Adrenal gland (tissue), 5 donors: ENCODE data around the gene C4orf33.

Experiments used
- POLR2A ChIP-seq, 2 donors: fragments of 450-650 bp; IDR thresholded peaks; one replicate each; pipeline ENCODE4 v1.6.1; 2017; ENCODE audit warnings: antibody characterized with exemption in 2 of 2, mild to moderate bottlenecking in 2 of 2, moderate library complexity in 1 of 2
- TF ChIP-seq, protein P1 (sequence below), 6 experiments: fragments of 450-650 bp in 4 of 6; fragments of 200-600 bp in 2 of 6; sonication (generic) in 1 of 6; IDR thresholded peaks; 1 replicate in 5 of 6; 2 replicates in 1 of 6; pipeline versions ENCODE4 v1.5.1 to v1.8.0; 2016 to 2021; ENCODE audit warnings: antibody characterized with exemption in 6 of 6, mild to moderate bottlenecking in 2 of 6, moderate library complexity in 1 of 6
- donor health status: DM: no; HTN: no; CAD: no.

DNA sequence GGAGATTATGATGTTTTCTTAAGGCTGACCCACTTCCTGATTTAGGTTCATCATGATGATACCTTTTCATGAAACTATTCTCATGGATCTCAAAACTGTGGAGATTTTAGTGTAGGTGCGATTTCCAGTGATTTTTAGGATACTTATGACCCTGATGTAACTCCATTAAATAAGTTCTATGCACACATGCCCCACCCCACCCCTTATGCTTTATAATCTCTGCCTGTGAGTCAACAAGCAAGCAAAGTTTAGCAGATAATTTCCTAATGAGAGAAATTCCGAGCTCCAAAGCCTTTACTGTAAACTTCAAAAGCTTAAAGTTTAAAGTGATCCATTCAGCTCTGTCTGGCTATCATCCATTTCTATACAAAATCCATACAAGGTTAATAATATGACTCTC lies 56.4 kb downstream of the C4orf33 start:
- no peak for TF ChIP-seq POLR2A (IDR thresholded peaks at IDR 0.05)
- TF ChIP-seq, protein P1, sequence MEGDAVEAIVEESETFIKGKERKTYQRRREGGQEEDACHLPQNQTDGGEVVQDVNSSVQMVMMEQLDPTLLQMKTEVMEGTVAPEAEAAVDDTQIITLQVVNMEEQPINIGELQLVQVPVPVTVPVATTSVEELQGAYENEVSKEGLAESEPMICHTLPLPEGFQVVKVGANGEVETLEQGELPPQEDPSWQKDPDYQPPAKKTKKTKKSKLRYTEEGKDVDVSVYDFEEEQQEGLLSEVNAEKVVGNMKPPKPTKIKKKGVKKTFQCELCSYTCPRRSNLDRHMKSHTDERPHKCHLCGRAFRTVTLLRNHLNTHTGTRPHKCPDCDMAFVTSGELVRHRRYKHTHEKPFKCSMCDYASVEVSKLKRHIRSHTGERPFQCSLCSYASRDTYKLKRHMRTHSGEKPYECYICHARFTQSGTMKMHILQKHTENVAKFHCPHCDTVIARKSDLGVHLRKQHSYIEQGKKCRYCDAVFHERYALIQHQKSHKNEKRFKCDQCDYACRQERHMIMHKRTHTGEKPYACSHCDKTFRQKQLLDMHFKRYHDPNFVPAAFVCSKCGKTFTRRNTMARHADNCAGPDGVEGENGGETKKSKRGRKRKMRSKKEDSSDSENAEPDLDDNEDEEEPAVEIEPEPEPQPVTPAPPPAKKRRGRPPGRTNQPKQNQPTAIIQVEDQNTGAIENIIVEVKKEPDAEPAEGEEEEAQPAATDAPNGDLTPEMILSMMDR (IDR thresholded peaks at IDR 0.05): no peak
